Endothelial cell of umbilical vein (primary cell): ENCODE measurements around the gene CHMP3.

ENCODE experiments used
- CTCF ChIP-seq, 2 donors: IDR thresholded peaks; 1 replicate in 1 of 2; 2 replicates in 1 of 2; pipeline ENCODE4 v1.5.1; 2011; ENCODE audit warnings: low read length in 2 of 2, mild to moderate bottlenecking in 2 of 2, moderate library complexity in 2 of 2, control low read depth in 1 of 2, inconsistent platforms in 1 of 2, low read depth in 1 of 2; ENCODE audit not compliant: insufficient read depth in 1 of 2; ENCODE audit errors: extremely low read depth in 1 of 2
- EZH2 ChIP-seq: IDR thresholded peaks from 2 replicates; pipeline ENCODE4 v1.6.1; 2012; ENCODE audit warnings: borderline replicate concordance, low read depth, mild to moderate bottlenecking, moderate library complexity, low read length, inconsistent platforms; ENCODE audit not compliant: severe bottlenecking
- FOS ChIP-seq: IDR thresholded peaks from 2 replicates; pipeline ENCODE4 v1.6.1; 2011; ENCODE audit warnings: mild to moderate bottlenecking, low read length, moderate library complexity, borderline replicate concordance; ENCODE audit not compliant: insufficient read depth
- GATA2 ChIP-seq: IDR thresholded peaks from 2 replicates; pipeline ENCODE4 v1.7.0; 2011; ENCODE audit warnings: low read depth, mild to moderate bottlenecking, moderate library complexity, mixed read lengths, low read length; ENCODE audit not compliant: insufficient read length, insufficient read depth
- JUN ChIP-seq: IDR thresholded peaks from 2 replicates; pipeline ENCODE4 v1.6.1; 2011; ENCODE audit warnings: borderline replicate concordance, low read depth; ENCODE audit not compliant: insufficient read length, insufficient read depth
- MAX ChIP-seq: IDR thresholded peaks from 2 replicates; pipeline ENCODE4 v1.6.1; 2011; ENCODE audit not compliant: insufficient read depth, insufficient read length
- MYC ChIP-seq: IDR thresholded peaks from one replicate; pipeline ENCODE4 v1.6.1; 2011; ENCODE audit warnings: mild to moderate bottlenecking, low read depth, low read length
- POLR2A ChIP-seq: IDR thresholded peaks from 2 replicates; pipeline ENCODE4 v1.6.1; 2012; ENCODE audit warnings: low read depth, mild to moderate bottlenecking, control low read depth, low read length
- POLR2AphosphoS5 ChIP-seq: IDR thresholded peaks from 2 replicates; pipeline ENCODE4 v1.6.1; 2012; ENCODE audit warnings: low read depth, mild to moderate bottlenecking, control low read depth, low read length, moderate library complexity; ENCODE audit not compliant: insufficient read depth

- TF ChIP-seq CTCF (IDR thresholded peaks at IDR 0.05; ENCODE audit: extremely low read depth in 1 of 2, insufficient read depth in 1 of 2, low read depth in 1 of 2, low read length in 2 of 2) (no peak), MAX (no peak), POLR2AphosphoS5 (no peak), FOS (no peak), POLR2A (no peak), EZH2 (no peak), JUN (no peak), GATA2 (no peak), MYC (no peak)
These were observed 91.6 kb downstream of the CHMP3 start for GRCh38 chr2:86471637-86472036.
